ENCODE data around the gene ST3GAL5. TPM values are rescaled to one million over a fixed set of nuclear protein-coding genes. Genes with fewer than 3 reads are reported as not detected.
A peak's percentile ranks its signal among the peaks of the same experiment; 100 is the strongest.

The ST3GAL5 gene
- total and polyA plus RNA-seq, 2 donors (not counting 1 experiment from before 2014, with no cell fraction given), result 42.6 to 94.3 TPM

DNA sequence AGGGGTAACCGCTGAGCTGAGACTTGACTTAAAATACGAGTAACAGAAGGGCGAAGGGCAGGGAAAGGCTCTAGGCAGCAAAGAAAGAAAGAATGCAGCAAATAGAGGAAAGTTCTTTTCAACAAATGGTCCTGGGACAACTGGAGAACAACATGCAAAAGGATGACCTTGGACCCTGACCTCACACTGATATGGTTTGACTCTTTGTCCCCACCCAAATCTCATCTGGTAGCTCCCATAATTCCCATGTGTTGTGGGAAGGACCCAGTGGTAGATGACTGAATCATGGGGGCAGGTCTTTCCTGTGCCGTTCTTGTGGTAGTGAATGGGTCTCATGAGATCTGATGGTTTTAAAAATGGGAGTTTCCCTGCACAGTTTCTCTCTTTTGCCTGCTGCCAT, 33.9 kb downstream of the ST3GAL5 start:
- no peaks in the 10 kb centered on the region for H3K27me3 Mint-ChIP-seq
- peak overlapping the region; percentile 87 for H3K4me3 Mint-ChIP-seq
- H3K9me3 Mint-ChIP-seq (ENCODE audit: insufficient read depth), result no peaks in the 10 kb centered on the region
- ATAC-seq (ENCODE audit: low read depth), result no peak
- DNase-seq, result no peak
- TF ChIP-seq, protein P1, sequence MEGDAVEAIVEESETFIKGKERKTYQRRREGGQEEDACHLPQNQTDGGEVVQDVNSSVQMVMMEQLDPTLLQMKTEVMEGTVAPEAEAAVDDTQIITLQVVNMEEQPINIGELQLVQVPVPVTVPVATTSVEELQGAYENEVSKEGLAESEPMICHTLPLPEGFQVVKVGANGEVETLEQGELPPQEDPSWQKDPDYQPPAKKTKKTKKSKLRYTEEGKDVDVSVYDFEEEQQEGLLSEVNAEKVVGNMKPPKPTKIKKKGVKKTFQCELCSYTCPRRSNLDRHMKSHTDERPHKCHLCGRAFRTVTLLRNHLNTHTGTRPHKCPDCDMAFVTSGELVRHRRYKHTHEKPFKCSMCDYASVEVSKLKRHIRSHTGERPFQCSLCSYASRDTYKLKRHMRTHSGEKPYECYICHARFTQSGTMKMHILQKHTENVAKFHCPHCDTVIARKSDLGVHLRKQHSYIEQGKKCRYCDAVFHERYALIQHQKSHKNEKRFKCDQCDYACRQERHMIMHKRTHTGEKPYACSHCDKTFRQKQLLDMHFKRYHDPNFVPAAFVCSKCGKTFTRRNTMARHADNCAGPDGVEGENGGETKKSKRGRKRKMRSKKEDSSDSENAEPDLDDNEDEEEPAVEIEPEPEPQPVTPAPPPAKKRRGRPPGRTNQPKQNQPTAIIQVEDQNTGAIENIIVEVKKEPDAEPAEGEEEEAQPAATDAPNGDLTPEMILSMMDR (IDR thresholded peaks at IDR 0.05), result no peak
- no peak for TF ChIP-seq EZH2 (IDR thresholded peaks at IDR 0.05; ENCODE audit: borderline replicate concordance, insufficient read depth, low read depth, low read length, poor library complexity, severe bottlenecking)
- intact Hi-C loops (cut with micrococcal nuclease), result loop anchor here (1.0 to 5.0 kb wide), 2 partner anchors 142 to 225 kb away; no protein-coding TSS in a partner anchor
- peak overlapping the region; percentile 95 to 100 for H3K27ac ChIP-seq (ENCODE audit: low read length in 2 of 2)
- peak overlapping the region in 1 of 5 experiments; percentile 56 for H3K4me3 ChIP-seq (ENCODE audit: control extremely low read depth in 1 of 5, extremely low read depth in 1 of 5, insufficient read depth in 1 of 5, low read depth in 2 of 5, low read length in 4 of 5)
- peak overlapping the region; percentile 99 for H3K27ac Mint-ChIP-seq
- H3K9me3 ChIP-seq (ENCODE audit: control extremely low read depth in 1 of 3, control insufficient read depth in 2 of 3, insufficient read depth in 1 of 3, low read length in 2 of 3), result peaks cover 0 to 3% (median 3%) of the 10 kb centered on the region in 3 donors
- H4K20me1 ChIP-seq (ENCODE audit: control insufficient read depth, insufficient read depth, low read length, poor library complexity, severe bottlenecking), result no peaks in the 10 kb centered on the region
- peak overlapping the region; percentile 73 for H3K4me2 ChIP-seq (replicated peaks; ENCODE audit: low read depth, low read length, poor library complexity, severe bottlenecking)
- peak overlapping the region; percentile 57 for H3K9ac ChIP-seq (ENCODE audit: low read length)
- POLR2A ChIA-PET, result interaction anchor here (2.0 to 4.2 kb wide), 3 partner anchors 28 to 181 kb away, joined by 7 to 25 read pairs (median 15); partner anchors contain the start of gene ST3GAL5
- 73% methylated on average over 3 of the region's 4 CpGs for WGBS (ENCODE audit: insufficient coverage)
- no peaks in the 10 kb centered on the region for H3K27me3 ChIP-seq (replicated peaks in 1 of 4; ENCODE audit: control extremely low read depth in 1 of 4, control insufficient read depth in 3 of 4, insufficient read depth in 4 of 4, low read length in 3 of 4)
- peaks cover 75% of the 10 kb centered on the region for H3K4me1 Mint-ChIP-seq
- H3K79me2 ChIP-seq (ENCODE audit: control insufficient read depth, insufficient read depth, low read length), result peaks cover 37% of the 10 kb centered on the region
- H3K4me1 ChIP-seq (ENCODE audit: control insufficient read depth in 2 of 2, insufficient read depth in 2 of 2, low read length in 2 of 2), result peaks cover 49 to 53% of the 10 kb centered on the region in 2 donors
- H3K36me3 ChIP-seq (replicated peaks in 1 of 2; ENCODE audit: control extremely low read depth in 1 of 2, control insufficient read depth in 1 of 2, extremely low read depth in 1 of 2, insufficient read depth in 2 of 2, low read length in 1 of 2), result peaks cover 19 to 45% of the 10 kb centered on the region in 2 experiments
- CTCF ChIA-PET, result interaction anchor here (1.2 to 6.6 kb wide), 5 partner anchors 9 to 217 kb away, joined by 4 to 68 read pairs (median 14); partner anchors contain the start of gene ST3GAL5
- peak overlapping the region; percentile 75 for H2AFZ ChIP-seq (ENCODE audit: insufficient read depth, low read depth, low read length, poor library complexity, severe bottlenecking)

DNA sequence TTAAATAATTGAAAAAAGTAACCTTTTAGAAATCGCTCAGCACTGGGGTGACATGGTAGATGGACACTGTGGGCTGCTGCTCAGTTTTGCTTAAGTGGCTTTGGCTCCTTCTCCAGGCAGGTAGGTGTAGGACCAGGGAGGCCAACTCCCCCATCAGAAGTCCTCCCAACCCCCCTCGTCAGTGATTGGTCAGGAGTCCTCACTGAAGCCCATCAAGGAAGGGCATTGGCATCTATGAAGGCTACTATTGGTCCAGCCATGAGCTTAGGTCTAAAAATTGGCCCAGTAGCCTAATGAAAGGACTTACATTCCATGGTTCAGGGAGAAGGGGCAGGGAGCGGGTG, 34.7 kb downstream of the ST3GAL5 start:
- Histone ChIP-seq H3K27ac (ENCODE audit: low read length in 2 of 2) (peak overlapping the region; percentile 95 to 100), H3K9ac (ENCODE audit: low read length) (peak overlapping the region; percentile 57), H3K9me3 (ENCODE audit: control extremely low read depth in 1 of 3, control insufficient read depth in 2 of 3, insufficient read depth in 1 of 3, low read length in 2 of 3) (peaks cover 0 to 3% (median 3%) of the 10 kb centered on the region in 3 donors), H3K36me3 (replicated peaks in 1 of 2; ENCODE audit: control extremely low read depth in 1 of 2, control insufficient read depth in 1 of 2, extremely low read depth in 1 of 2, insufficient read depth in 2 of 2, low read length in 1 of 2) (peaks cover 16 to 44% of the 10 kb centered on the region in 2 experiments), H4K20me1 (ENCODE audit: control insufficient read depth, insufficient read depth, low read length, poor library complexity, severe bottlenecking) (no peaks in the 10 kb centered on the region), H3K4me2 (replicated peaks; ENCODE audit: low read depth, low read length, poor library complexity, severe bottlenecking) (peak overlapping the region; percentile 73), H3K27me3 (replicated peaks in 1 of 4; ENCODE audit: control extremely low read depth in 1 of 4, control insufficient read depth in 3 of 4, insufficient read depth in 4 of 4, low read length in 3 of 4) (no peaks in the 10 kb centered on the region), H3K79me2 (ENCODE audit: control insufficient read depth, insufficient read depth, low read length) (peaks cover 39% of the 10 kb centered on the region), H3K4me3 (ENCODE audit: control extremely low read depth in 1 of 5, extremely low read depth in 1 of 5, insufficient read depth in 1 of 5, low read depth in 2 of 5, low read length in 4 of 5) (peak overlapping the region in 4 of 5 experiments; percentile 13 to 56 (median 26)), H3K4me1 (ENCODE audit: control insufficient read depth in 2 of 2, insufficient read depth in 2 of 2, low read length in 2 of 2) (peaks cover 49 to 53% of the 10 kb centered on the region in 2 donors), H2AFZ (ENCODE audit: insufficient read depth, low read depth, low read length, poor library complexity, severe bottlenecking) (peak overlapping the region; percentile 75)
- no peaks in the 10 kb centered on the region for H3K9me3 Mint-ChIP-seq (ENCODE audit: insufficient read depth)
- ChIA-PET POLR2A (interaction anchor here (1.3 to 4.2 kb wide), 5 partner anchors 9 to 182 kb away, joined by 5 to 25 read pairs (median 7); partner anchors contain the start of gene ST3GAL5), CTCF (interaction anchor here (0.8 to 6.6 kb wide), 8 partner anchors 10 to 226 kb away, joined by 4 to 68 read pairs (median 6); partner anchors contain the start of gene ST3GAL5)
- intact Hi-C loops (cut with micrococcal nuclease), result loop anchor here (1.0 to 5.0 kb wide), 2 partner anchors 143 to 226 kb away; no protein-coding TSS in a partner anchor
- H3K27me3 Mint-ChIP-seq, result no peaks in the 10 kb centered on the region
- peak overlapping the region; percentile 87 for H3K4me3 Mint-ChIP-seq
- no peak for DNase-seq
- H3K4me1 Mint-ChIP-seq, result peaks cover 74% of the 10 kb centered on the region
- ATAC-seq (ENCODE audit: low read depth), result peak; percentile 26
- WGBS (ENCODE audit: insufficient coverage), result no CpG with 5 or more reads among the region's 3 CpGs
- TF ChIP-seq, protein P1 (IDR thresholded peaks at IDR 0.05), result no peak
- no peak for TF ChIP-seq EZH2 (IDR thresholded peaks at IDR 0.05; ENCODE audit: borderline replicate concordance, insufficient read depth, low read depth, low read length, poor library complexity, severe bottlenecking)
- peak overlapping the region; percentile 99 for H3K27ac Mint-ChIP-seq

Data from B cell (primary cell).